NT2/D1 (cell line): Measurements from ENCODE around the gene RPN2.

Experiments
- SUZ12 ChIP-seq: IDR thresholded peaks from 2 replicates; pipeline ENCODE4 v1.6.1; 2011; ENCODE audit not compliant: insufficient read length, insufficient read depth; ENCODE audit errors: extremely low read depth
- ZNF274 ChIP-seq: IDR thresholded peaks from 2 replicates; pipeline ENCODE4 v1.6.1; 2011; ENCODE audit warnings: mild to moderate bottlenecking, low read depth, low read length

DNA sequence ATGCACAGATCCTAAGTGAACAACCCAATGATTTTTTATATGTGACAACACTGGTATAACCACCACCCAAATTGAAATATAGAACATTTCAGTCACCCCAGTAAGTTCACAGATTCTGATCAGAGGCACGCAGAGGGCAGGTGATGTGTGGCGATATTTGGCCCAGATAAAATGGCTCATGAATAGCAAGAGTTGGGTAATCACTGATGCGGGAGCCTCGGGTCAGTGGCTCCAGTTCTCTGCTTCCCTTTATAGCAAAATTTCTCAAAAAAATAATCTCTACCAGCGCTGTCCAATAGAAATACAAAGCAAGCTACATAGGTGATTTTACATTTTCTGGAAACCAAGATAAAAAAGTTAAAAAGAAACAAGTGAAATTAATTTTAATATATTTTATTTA lies 67.6 kb downstream of the RPN2 start:
- TF ChIP-seq SUZ12 = no peak
- no peak for TF ChIP-seq ZNF274
